Stimulated activated naive B cell treated with anti-CD40 and anti-IgM and Interleukin-4, amounts not matched to agents 10 μg/mL and 1 μg/mL and 100 μg/mL, for 72 hours (primary cell): ENCODE measurements around the gene CLEC2B.
A peak's percentile ranks its signal among the peaks of the same experiment; 100 is the strongest.
"Not testable (repeated sequence)": the region's sequence is repeated elsewhere in the genome, so short reads cannot be mapped to it uniquely, and the experiment has no call there.

Source experiments
- ATAC-seq, 2 donors: fragments of 150-1000 bp; cut with Tn5 transposase; replicated peaks; 2 replicates each; pipeline ENCODE4 v1.10.0; 2021; ENCODE audit warnings: moderate library complexity in 1 of 2
- DNase-seq: peaks from one replicate; pipeline ENCODE4 v3.0.0; 2021
- H3K27ac Mint-ChIP-seq: one replicate; pipeline ENCODE4 v1.8.0; 2022; ENCODE audit warnings: mild to moderate bottlenecking, mixed read lengths
- H3K27me3 Mint-ChIP-seq, 2 donors: one replicate each; pipeline ENCODE4 v1.8.0; 2022; ENCODE audit warnings: mixed read lengths in 2 of 2
- H3K36me3 Mint-ChIP-seq, 2 donors: one replicate each; pipeline ENCODE4 v1.8.0; 2022; ENCODE audit warnings: mixed read lengths in 2 of 2, mild to moderate bottlenecking in 1 of 2
- H3K4me1 Mint-ChIP-seq, 2 donors: one replicate each; pipeline ENCODE4 v1.8.0; 2022; ENCODE audit warnings: mixed read lengths in 2 of 2, mild to moderate bottlenecking in 1 of 2
- H3K4me3 Mint-ChIP-seq, 2 donors: one replicate each; pipeline ENCODE4 v1.8.0; 2022; ENCODE audit warnings: mild to moderate bottlenecking in 2 of 2, mixed read lengths in 2 of 2, moderate library complexity in 1 of 2
- H3K9me3 Mint-ChIP-seq, 2 donors: one replicate each; pipeline ENCODE4 v1.8.0; 2022; ENCODE audit warnings: mixed read lengths in 2 of 2, mild to moderate bottlenecking in 1 of 2

The CLEC2B gene

GRCh38 chr12:9883175-9883574 lies 14.0 kb upstream of the CLEC2B start:
- ATAC-seq (no peak), DNase-seq (no peak)
- no peaks in the 10 kb centered on the region for H3K36me3 Mint-ChIP-seq
- no peaks in the 10 kb centered on the region for H3K27me3 Mint-ChIP-seq
- no peak overlapping the region for H3K27ac Mint-ChIP-seq
- no peaks in the 10 kb centered on the region for H3K9me3 Mint-ChIP-seq
- peaks cover 2 to 5% of the 10 kb centered on the region in 2 donors for H3K4me1 Mint-ChIP-seq
- no peak overlapping the region for H3K4me3 Mint-ChIP-seq

- peaks cover 2 to 5% of the 10 kb centered on the region in 2 donors for H3K4me1 Mint-ChIP-seq
- DNase-seq (no peak), ATAC-seq (no peak)
- H3K27me3 Mint-ChIP-seq = no peaks in the 10 kb centered on the region
- H3K36me3 Mint-ChIP-seq = no peaks in the 10 kb centered on the region
- H3K27ac Mint-ChIP-seq = no peak overlapping the region
- no peak overlapping the region for H3K4me3 Mint-ChIP-seq
- H3K9me3 Mint-ChIP-seq = no peaks in the 10 kb centered on the region
These were observed 12.8 kb upstream of the CLEC2B start for GRCh38 chr12:9881988-9882387.

DNA sequence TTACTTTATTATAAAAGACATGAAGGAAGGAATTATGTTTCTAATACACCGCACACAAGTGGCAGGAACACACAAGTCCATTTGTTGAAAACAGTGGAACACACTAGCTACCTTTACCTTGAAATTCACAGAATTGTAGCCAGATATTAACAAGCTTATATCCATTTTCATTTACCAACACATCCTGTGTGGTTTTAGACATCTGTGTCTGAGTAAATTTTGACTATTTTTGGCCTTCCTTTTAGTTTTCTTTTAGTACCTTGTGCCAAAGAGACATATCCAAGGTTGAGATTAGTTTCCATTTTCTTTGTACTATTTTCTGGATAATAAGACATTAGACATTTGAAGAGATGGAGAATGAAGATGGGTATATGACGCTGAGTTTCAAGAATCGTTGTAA lies 12.1 kb upstream of the CLEC2B start, which contains the start of gene KLRF2:
TSS of gene KLRF2 (plus strand) at position 244 of the 400 bp plus-strand sequence. CDS start at position 351, 107 bp downstream.
- DNase-seq (no peak), ATAC-seq (no peak)
- peaks cover 2 to 5% of the 10 kb centered on the region in 2 donors for H3K4me1 Mint-ChIP-seq
- no peak within 1 kb of the TSS for H3K27ac Mint-ChIP-seq
- H3K27me3 Mint-ChIP-seq = no peaks in the 10 kb centered on the region
- H3K9me3 Mint-ChIP-seq = no peaks in the 10 kb centered on the region
- no peak within 1 kb of the TSS for H3K4me3 Mint-ChIP-seq
- H3K36me3 Mint-ChIP-seq = no peaks in the 10 kb centered on the region

- no peak overlapping the region for H3K4me3 Mint-ChIP-seq
- H3K27me3 Mint-ChIP-seq = no peaks in the 10 kb centered on the region
- peaks cover 2 to 5% of the 10 kb centered on the region in 2 donors for H3K4me1 Mint-ChIP-seq
- no peaks in the 10 kb centered on the region for H3K9me3 Mint-ChIP-seq
- no peak for ATAC-seq
- DNase-seq = no peak
- no peaks in the 10 kb centered on the region for H3K36me3 Mint-ChIP-seq
- H3K27ac Mint-ChIP-seq = no peak overlapping the region
These were observed 11.5 kb upstream of the CLEC2B start for GRCh38 chr12:9880532-9881078.

DNA sequence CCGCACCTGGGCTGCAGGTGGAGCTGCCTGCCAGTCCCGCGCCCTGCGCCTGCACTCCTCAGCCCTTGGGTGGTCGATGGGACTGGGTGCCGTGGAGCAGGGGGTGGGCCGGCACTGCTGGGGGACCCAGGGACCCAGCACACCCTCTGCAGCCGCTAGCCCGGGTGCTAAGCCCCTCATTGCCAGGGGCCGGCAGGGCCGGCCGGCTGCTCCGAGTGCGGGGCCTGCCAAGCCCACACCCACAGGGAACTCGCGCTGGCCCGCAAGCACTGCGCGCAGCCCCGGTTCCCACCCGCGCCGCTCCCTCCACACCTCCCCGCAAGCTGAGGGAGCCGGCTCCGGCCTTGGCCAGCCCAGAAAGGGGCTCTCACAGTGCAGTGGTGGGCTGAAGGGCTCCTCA lies 7.0 kb upstream of the CLEC2B start:
- peaks cover 12 to 24% of the 10 kb centered on the region in 2 donors for H3K4me1 Mint-ChIP-seq
- not testable (repeated sequence) for H3K9me3 Mint-ChIP-seq, H3K36me3 Mint-ChIP-seq, H3K4me3 Mint-ChIP-seq, DNase-seq, H3K27me3 Mint-ChIP-seq, H3K27ac Mint-ChIP-seq, ATAC-seq

- Mint-ChIP-seq H3K27me3 (no peaks in the 10 kb centered on the region), H3K4me1 (peaks cover 15 to 27% of the 10 kb centered on the region in 2 donors), H3K9me3 (peaks cover 0 to 1% of the 10 kb centered on the region in 2 donors), H3K36me3 (no peaks in the 10 kb centered on the region), H3K27ac (peak overlapping the region; percentile 27), H3K4me3 (no peak overlapping the region)
- no peak for DNase-seq
- no peak for ATAC-seq
These were observed 3.6 kb upstream of the CLEC2B start for GRCh38 chr12:9872742-9873141.

DNA sequence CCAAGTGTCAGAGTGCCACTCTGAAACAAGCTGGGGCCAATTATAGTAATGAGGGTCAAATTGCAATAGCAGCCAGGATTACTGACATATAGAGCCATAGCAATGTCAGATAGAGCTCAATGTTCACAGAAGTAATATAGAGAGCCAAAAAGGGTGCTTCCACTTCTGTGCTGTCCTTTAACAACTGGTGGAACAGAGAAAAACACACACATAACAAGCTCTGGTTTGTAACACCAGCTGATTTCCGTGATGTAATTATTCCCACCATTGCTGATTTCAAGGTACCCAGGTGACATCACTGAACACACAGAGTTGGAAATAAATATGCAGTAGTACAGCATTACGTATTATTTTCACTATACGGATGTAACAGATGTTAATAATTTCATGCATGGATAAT lies 3.0 kb upstream of the CLEC2B start:
- Mint-ChIP-seq H3K4me3 (no peak overlapping the region), H3K27ac (no peak overlapping the region), H3K27me3 (no peaks in the 10 kb centered on the region), H3K4me1 (peaks cover 15 to 27% of the 10 kb centered on the region in 2 donors), H3K9me3 (peaks cover 0 to 1% of the 10 kb centered on the region in 2 donors), H3K36me3 (no peaks in the 10 kb centered on the region)
- DNase-seq = no peak
- peak; percentile 76 to 80 for ATAC-seq

- ATAC-seq = no peak
- Mint-ChIP-seq H3K9me3 (peaks cover 0 to 1% of the 10 kb centered on the region in 2 donors), H3K27ac (peak overlapping the region; percentile 99), H3K4me3 (peak overlapping the region; percentile 94), H3K4me1 (peaks cover 18 to 42% of the 10 kb centered on the region in 2 donors), H3K36me3 (peaks cover 0 to 4% of the 10 kb centered on the region in 2 donors), H3K27me3 (no peaks in the 10 kb centered on the region)
- no peak for DNase-seq
These were observed 1.2 kb upstream of the CLEC2B start for GRCh38 chr12:9870286-9870866.

DNA sequence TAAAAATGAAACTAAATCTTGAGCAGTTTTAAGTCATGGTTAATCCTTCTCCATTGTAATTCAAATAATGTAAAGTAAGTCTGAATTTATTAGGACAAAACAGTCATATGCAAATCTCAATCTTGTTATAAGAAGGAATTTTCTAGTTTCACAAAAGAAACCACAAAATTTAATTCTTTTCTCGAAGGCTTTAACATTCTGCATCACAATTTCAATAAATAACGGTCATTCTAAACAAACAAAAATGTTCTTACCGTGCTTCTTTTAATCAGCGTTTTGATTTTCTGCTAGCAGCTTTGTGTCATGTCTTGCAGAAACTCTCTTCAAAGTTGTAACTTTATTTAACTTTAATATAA lies 225 bp downstream of the CLEC2B start:
- no peak for ATAC-seq
- DNase-seq = no peak
- Mint-ChIP-seq H3K4me3 (peak overlapping the region; percentile 80 to 94), H3K4me1 (peaks cover 24 to 57% of the 10 kb centered on the region in 2 donors), H3K27me3 (no peaks in the 10 kb centered on the region), H3K9me3 (peaks cover 4 to 6% of the 10 kb centered on the region in 2 donors), H3K27ac (peak overlapping the region; percentile 88), H3K36me3 (peaks cover 4 to 9% of the 10 kb centered on the region in 2 donors)

GRCh38 chr12:9868311-9868801 lies 798 bp downstream of the CLEC2B start:
- Mint-ChIP-seq H3K36me3 (peaks cover 10 to 15% of the 10 kb centered on the region in 2 donors), H3K4me3 (peak overlapping the region; percentile 80 to 94), H3K4me1 (peaks cover 24 to 62% of the 10 kb centered on the region in 2 donors), H3K27ac (peak overlapping the region; percentile 88), H3K9me3 (peaks cover 8 to 12% of the 10 kb centered on the region in 2 donors), H3K27me3 (no peaks in the 10 kb centered on the region)
- ATAC-seq = no peak
- no peak for DNase-seq

- Mint-ChIP-seq H3K9me3 (peaks cover 16 to 19% of the 10 kb centered on the region in 2 donors), H3K4me3 (peak overlapping the region; percentile 85 to 90), H3K27ac (peak overlapping the region; percentile 91), H3K36me3 (peaks cover 18 to 23% of the 10 kb centered on the region in 2 donors), H3K4me1 (peaks cover 29 to 65% of the 10 kb centered on the region in 2 donors), H3K27me3 (no peaks in the 10 kb centered on the region)
- no peak for DNase-seq
- no peak for ATAC-seq
These were observed 1.6 kb downstream of the CLEC2B start for GRCh38 chr12:9867531-9867930.

GRCh38 chr12:9866860-9867269 lies 2.3 kb downstream of the CLEC2B start:
- Mint-ChIP-seq H3K4me1 (peaks cover 26 to 59% of the 10 kb centered on the region in 2 donors), H3K9me3 (peaks cover 17 to 19% of the 10 kb centered on the region in 2 donors), H3K27me3 (no peaks in the 10 kb centered on the region), H3K27ac (peak overlapping the region; percentile 97), H3K36me3 (peaks cover 19 to 25% of the 10 kb centered on the region in 2 donors), H3K4me3 (peak overlapping the region; percentile 85 to 90)
- ATAC-seq (peak; percentile 23 to 28), DNase-seq (no peak)

GRCh38 chr12:9864913-9865675 lies 4.1 kb downstream of the CLEC2B start:
- DNase-seq (no peak), ATAC-seq (peak; percentile 42 to 52)
- peak overlapping the region; percentile 64 to 85 for H3K4me3 Mint-ChIP-seq
- H3K4me1 Mint-ChIP-seq = peaks cover 23 to 53% of the 10 kb centered on the region in 2 donors
- peaks cover 22 to 29% of the 10 kb centered on the region in 2 donors for H3K36me3 Mint-ChIP-seq
- peaks cover 17 to 19% of the 10 kb centered on the region in 2 donors for H3K9me3 Mint-ChIP-seq
- peak overlapping the region; percentile 84 for H3K27ac Mint-ChIP-seq
- no peaks in the 10 kb centered on the region for H3K27me3 Mint-ChIP-seq

DNA sequence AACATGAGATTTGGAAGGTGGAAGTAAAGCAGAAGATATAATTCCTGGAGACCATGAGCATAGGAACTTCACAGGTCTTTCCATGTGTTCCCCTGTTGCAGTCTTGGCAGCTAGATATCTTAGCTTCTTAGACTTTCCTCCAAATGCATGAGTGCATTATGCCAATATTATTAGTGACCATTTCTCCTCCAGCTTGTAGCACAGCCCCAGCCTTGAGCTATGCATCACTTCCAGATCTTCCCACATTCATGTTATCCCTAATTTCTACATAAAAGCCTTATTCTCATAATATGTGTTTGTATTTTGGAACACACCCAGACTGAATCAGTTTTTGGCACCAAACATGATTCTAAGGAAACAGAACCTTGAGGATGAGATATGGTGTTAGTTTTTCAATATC lies 11.0 kb downstream of the CLEC2B start:
- peaks cover 31 to 42% of the 10 kb centered on the region in 2 donors for H3K36me3 Mint-ChIP-seq
- H3K27me3 Mint-ChIP-seq = no peaks in the 10 kb centered on the region
- peaks cover 10 to 18% of the 10 kb centered on the region in 2 donors for H3K4me1 Mint-ChIP-seq

More for the DNA sequence above, 11.0 kb downstream of the CLEC2B start:
- no peak overlapping the region for H3K4me3 Mint-ChIP-seq
- no peak overlapping the region for H3K27ac Mint-ChIP-seq
- DNase-seq (no peak), ATAC-seq (no peak)
- peaks cover 5 to 6% of the 10 kb centered on the region in 2 donors for H3K9me3 Mint-ChIP-seq
